ENCODE results near the gene ASCC1. TPM values are rescaled to one million over a fixed set of nuclear protein-coding genes. Genes with fewer than 3 reads are reported as not detected.
"Not testable (repeated sequence)": the region's sequence is repeated elsewhere in the genome, so short reads cannot be mapped to it uniquely, and the experiment has no call there.

Gene ASCC1
- total and polyA plus RNA-seq, 2 donors (not counting 3 experiments of a cell fraction or from before 2014, with no cell fraction given) = 16.0 to 24.9 TPM

- dilution Hi-C loops (cut with MboI; ENCODE audit: extremely low pct_ligation_motif_present, low sequenced_read_pairs) = no loop called here
- ChIA-PET POLR2A (no interaction called here), CTCF (interaction anchor here (0.6 to 0.8 kb wide), 2 partner anchors 86 to 845 kb away, joined by 3 read pairs; no protein-coding TSS in a partner anchor)
- no TSS peak for BruUV-seq (replicated peaks)
- no peak overlapping the region for H3K9ac ChIP-seq (replicated peaks; ENCODE audit: extremely low read depth, insufficient read depth, low read length)
- no peak overlapping the region for H3K4me2 ChIP-seq (ENCODE audit: insufficient read depth, low read length)
- no peaks in the 10 kb centered on the region for H3K9me1 ChIP-seq (replicated peaks; ENCODE audit: control insufficient read depth, extremely low read depth, insufficient read depth, low read length)
- no peaks in the 10 kb centered on the region for H3K36me3 ChIP-seq (ENCODE audit: control insufficient read depth in 2 of 2, extremely low read depth in 1 of 2, insufficient read depth in 2 of 2, low read length in 2 of 2)
- no peak overlapping the region for H3K27ac ChIP-seq (ENCODE audit: insufficient read depth, low read depth, low read length)
- peak; percentile 18 for DNase-seq (ENCODE audit: low read depth, low spot score)
- H3K4me1 ChIP-seq (ENCODE audit: control insufficient read depth, extremely low read depth, insufficient read depth, low read length) = peaks cover 36% of the 10 kb centered on the region
- H3K4me3 ChIP-seq (replicated peaks in 1 of 3; ENCODE audit: insufficient read depth in 1 of 3, low read depth in 1 of 3, low read length in 3 of 3) = no peak overlapping the region
- intact Hi-C loops (cut with micrococcal nuclease) = no loop called here
- peak overlapping the region; percentile 29 for H2AFZ ChIP-seq (ENCODE audit: low read depth, low read length)
- H4K20me1 ChIP-seq (replicated peaks; ENCODE audit: control insufficient read depth, extremely low read depth, insufficient read depth, low read length) = no peaks in the 10 kb centered on the region
- H3K27me3 ChIP-seq (ENCODE audit: control insufficient read depth in 2 of 2, insufficient read depth in 2 of 2, low read length in 2 of 2) = no peaks in the 10 kb centered on the region
- H3K9me3 ChIP-seq (replicated peaks; ENCODE audit: control insufficient read depth, insufficient read depth, low read length) = no peaks in the 10 kb centered on the region
- FAIRE-seq = no peak
- no peak for TF ChIP-seq MYC (IDR thresholded peaks at IDR 0.05; ENCODE audit: low read depth, low read length)
- no peak for TF ChIP-seq GATA2 (IDR thresholded peaks at IDR 0.05; ENCODE audit: insufficient read depth, insufficient read length, low read depth, low read length)
- TF ChIP-seq, protein P1, sequence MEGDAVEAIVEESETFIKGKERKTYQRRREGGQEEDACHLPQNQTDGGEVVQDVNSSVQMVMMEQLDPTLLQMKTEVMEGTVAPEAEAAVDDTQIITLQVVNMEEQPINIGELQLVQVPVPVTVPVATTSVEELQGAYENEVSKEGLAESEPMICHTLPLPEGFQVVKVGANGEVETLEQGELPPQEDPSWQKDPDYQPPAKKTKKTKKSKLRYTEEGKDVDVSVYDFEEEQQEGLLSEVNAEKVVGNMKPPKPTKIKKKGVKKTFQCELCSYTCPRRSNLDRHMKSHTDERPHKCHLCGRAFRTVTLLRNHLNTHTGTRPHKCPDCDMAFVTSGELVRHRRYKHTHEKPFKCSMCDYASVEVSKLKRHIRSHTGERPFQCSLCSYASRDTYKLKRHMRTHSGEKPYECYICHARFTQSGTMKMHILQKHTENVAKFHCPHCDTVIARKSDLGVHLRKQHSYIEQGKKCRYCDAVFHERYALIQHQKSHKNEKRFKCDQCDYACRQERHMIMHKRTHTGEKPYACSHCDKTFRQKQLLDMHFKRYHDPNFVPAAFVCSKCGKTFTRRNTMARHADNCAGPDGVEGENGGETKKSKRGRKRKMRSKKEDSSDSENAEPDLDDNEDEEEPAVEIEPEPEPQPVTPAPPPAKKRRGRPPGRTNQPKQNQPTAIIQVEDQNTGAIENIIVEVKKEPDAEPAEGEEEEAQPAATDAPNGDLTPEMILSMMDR (IDR thresholded peaks at IDR 0.05; ENCODE audit: extremely low read depth in 1 of 2, insufficient read depth in 1 of 2, low read depth in 1 of 2, low read length in 2 of 2) = no peak
- TF ChIP-seq MAX (IDR thresholded peaks at IDR 0.05; ENCODE audit: insufficient read depth, insufficient read length) = no peak
- TF ChIP-seq FOS (IDR thresholded peaks at IDR 0.05; ENCODE audit: borderline replicate concordance, insufficient read depth, low read length) = no peak
- no peak for TF ChIP-seq JUN (IDR thresholded peaks at IDR 0.05; ENCODE audit: borderline replicate concordance, insufficient read depth, insufficient read length, low read depth)
- TF ChIP-seq POLR2AphosphoS5 (IDR thresholded peaks at IDR 0.05; ENCODE audit: insufficient read depth, low read depth, low read length) = no peak
- no peak for TF ChIP-seq POLR2A (IDR thresholded peaks at IDR 0.05; ENCODE audit: low read depth, low read length)
- TF ChIP-seq EZH2 (IDR thresholded peaks at IDR 0.05; ENCODE audit: borderline replicate concordance, low read depth, low read length, severe bottlenecking) = no peak
- H3K79me2 ChIP-seq (ENCODE audit: control insufficient read depth, insufficient read depth, low read length) = no peaks in the 10 kb centered on the region
Observed at GRCh38 chr10:72250666-72251065, 34.6 kb upstream of the ASCC1 start.

GRCh38 chr10:72249176-72249862, 33.2 kb upstream of the ASCC1 start:
- Histone ChIP-seq H3K4me1 (ENCODE audit: control insufficient read depth, extremely low read depth, insufficient read depth, low read length) (peaks cover 33% of the 10 kb centered on the region), H3K4me2 (ENCODE audit: insufficient read depth, low read length) (peak overlapping the region; percentile 17), H3K9ac (replicated peaks; ENCODE audit: extremely low read depth, insufficient read depth, low read length) (peak overlapping the region; percentile 64), H2AFZ (ENCODE audit: low read depth, low read length) (peak overlapping the region; percentile 6), H3K27ac (ENCODE audit: insufficient read depth, low read depth, low read length) (peak overlapping the region; percentile 89)
- intact Hi-C loops (cut with micrococcal nuclease) = loop anchor here (2.0 kb wide), 2 partner anchors 69 to 79 kb away; no protein-coding TSS in a partner anchor
- H3K36me3 ChIP-seq (ENCODE audit: control insufficient read depth in 2 of 2, extremely low read depth in 1 of 2, insufficient read depth in 2 of 2, low read length in 2 of 2); H3K27me3 ChIP-seq (ENCODE audit: control insufficient read depth in 2 of 2, insufficient read depth in 2 of 2, low read length in 2 of 2); dilution Hi-C loops (cut with MboI; ENCODE audit: extremely low pct_ligation_motif_present, low sequenced_read_pairs); H3K4me3 ChIP-seq (replicated peaks in 1 of 3; ENCODE audit: insufficient read depth in 1 of 3, low read depth in 1 of 3, low read length in 3 of 3); H3K79me2 ChIP-seq (ENCODE audit: control insufficient read depth, insufficient read depth, low read length); DNase-seq (ENCODE audit: low read depth, low spot score); H4K20me1 ChIP-seq (replicated peaks; ENCODE audit: control insufficient read depth, extremely low read depth, insufficient read depth, low read length); FAIRE-seq; H3K9me1 ChIP-seq (replicated peaks; ENCODE audit: control insufficient read depth, extremely low read depth, insufficient read depth, low read length); BruUV-seq (replicated peaks); H3K9me3 ChIP-seq (replicated peaks; ENCODE audit: control insufficient read depth, insufficient read depth, low read length): not testable (repeated sequence)
- ChIA-PET POLR2A (interaction anchor here (0.7 kb wide), 1 partner anchor 24 kb away, joined by 3 read pairs; the partner anchor contains the start of gene DDIT4), CTCF (interaction anchor here (1.9 kb wide), 1 partner anchor 26 kb away, joined by 9 read pairs; no protein-coding TSS in a partner anchor)
